Calu3 (cell line): ENCODE measurements around the gene RTL9. TPM values are rescaled to one million over a fixed set of nuclear protein-coding genes. Genes with fewer than 3 reads are reported as not detected.

Experiments
- BruUV-seq: library from RNA; stranded (reverse); fragments of 400-500 nt; replicated peaks from 2 replicates; lab custom pipeline; 2021; lab: Mats Ljungman, UMichigan
- CTCF ChIA-PET: fragments of 300-600 bp; sonication (Branson Sonifier 250); formaldehyde crosslinking; loops from one replicate; lab custom pipeline; 2022; ENCODE audit warnings: antibody characterized with exemption; lab: Charles Lee
- DNase-seq: peaks from one replicate; pipeline ENCODE4 v3.0.0; 2022
- H3K27ac Mint-ChIP-seq: one replicate; pipeline ENCODE4 v1.8.0; 2022; ENCODE audit warnings: mixed read lengths; ENCODE audit not compliant: unreplicated experiment
- H3K27me3 Mint-ChIP-seq: one replicate; pipeline ENCODE4 v1.8.0; 2022; ENCODE audit warnings: mixed read lengths; ENCODE audit not compliant: unreplicated experiment
- H3K36me3 Mint-ChIP-seq: one replicate; pipeline ENCODE4 v1.8.0; 2022; ENCODE audit warnings: mild to moderate bottlenecking, moderate library complexity, mixed read lengths; ENCODE audit not compliant: insufficient read depth, unreplicated experiment
- H3K4me1 Mint-ChIP-seq: one replicate; pipeline ENCODE4 v1.8.0; 2022; ENCODE audit warnings: mild to moderate bottlenecking, low read depth, mixed read lengths; ENCODE audit not compliant: unreplicated experiment
- H3K4me3 Mint-ChIP-seq: one replicate; pipeline ENCODE4 v1.8.0; 2022; ENCODE audit warnings: mild to moderate bottlenecking, low read depth, moderate library complexity, mixed read lengths; ENCODE audit not compliant: unreplicated experiment
- H3K9me3 Mint-ChIP-seq: one replicate; pipeline ENCODE4 v1.8.0; 2022; ENCODE audit warnings: low read depth, mixed read lengths; ENCODE audit not compliant: unreplicated experiment
- intact Hi-C: fragments of 100-400 bp; cut with micrococcal nuclease; formaldehyde crosslinking; loops from one replicate; pipeline ENCODE4 v1.10.0; 2022; ENCODE audit not compliant: unreplicated experiment
- total RNA-seq: library from RNA; stranded (reverse); gene quantifications from 2 replicates; pipeline ENCODE4 v1.2.3, GENCODE V29; 2022
- TF ChIP-seq, protein P1 (sequence below): fragments of 200-600 bp; IDR thresholded peaks from one replicate; pipeline ENCODE4 v1.8.0; 2022; ENCODE audit warnings: antibody characterized with exemption; ENCODE audit not compliant: unreplicated experiment

RTL9 gene
- total RNA-seq, 1 experiment from 2014 or later = not detected

DNA sequence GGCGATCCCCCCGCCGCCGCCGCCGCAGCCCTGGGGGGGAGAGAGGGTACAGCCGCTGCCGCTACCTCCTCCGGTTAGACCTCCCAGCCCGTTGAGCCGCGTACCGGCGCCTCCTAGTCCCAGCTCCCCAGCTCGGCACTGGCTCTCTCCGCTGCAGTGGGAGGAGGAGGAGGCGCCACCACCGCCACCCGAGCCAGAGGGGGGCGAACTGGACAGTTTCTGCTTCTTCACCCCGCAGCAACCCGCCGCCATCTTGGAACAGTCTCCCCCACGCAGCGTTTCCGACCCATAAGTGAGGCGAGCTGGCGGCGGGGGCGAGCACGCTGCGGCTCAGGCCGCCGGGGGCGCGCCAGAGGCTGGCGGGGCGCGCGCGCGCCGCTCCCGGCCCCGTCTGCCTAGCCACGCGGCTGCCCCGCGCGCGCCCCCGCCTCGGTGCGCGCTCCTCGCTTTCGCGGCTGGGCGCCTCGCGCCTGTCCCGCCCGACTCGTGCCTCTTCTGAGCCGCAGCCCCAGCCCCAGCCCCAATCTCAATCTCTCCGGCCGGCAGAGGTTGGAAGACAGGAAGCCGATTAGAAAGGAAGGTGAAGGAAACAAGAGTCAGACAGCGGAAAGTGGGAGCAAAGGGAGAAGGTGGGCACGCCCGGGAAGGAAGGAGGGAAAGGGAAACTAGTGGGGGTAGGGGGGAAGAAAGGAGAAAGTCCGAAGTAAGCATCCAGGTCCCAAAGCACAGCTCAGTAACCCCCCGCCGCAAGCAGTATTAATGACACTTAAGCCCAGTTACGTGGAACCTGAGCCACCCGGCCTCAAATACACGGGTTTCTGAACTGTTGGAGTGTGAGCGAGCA is 40.6 kb upstream of the RTL9 start, which contains the start of gene AMMECR1:
Gene AMMECR1 (minus strand): TSS at position 266 of the 844 bp plus-strand sequence. CDS start 14 bp downstream, at position 252.
- TF ChIP-seq, protein P1, sequence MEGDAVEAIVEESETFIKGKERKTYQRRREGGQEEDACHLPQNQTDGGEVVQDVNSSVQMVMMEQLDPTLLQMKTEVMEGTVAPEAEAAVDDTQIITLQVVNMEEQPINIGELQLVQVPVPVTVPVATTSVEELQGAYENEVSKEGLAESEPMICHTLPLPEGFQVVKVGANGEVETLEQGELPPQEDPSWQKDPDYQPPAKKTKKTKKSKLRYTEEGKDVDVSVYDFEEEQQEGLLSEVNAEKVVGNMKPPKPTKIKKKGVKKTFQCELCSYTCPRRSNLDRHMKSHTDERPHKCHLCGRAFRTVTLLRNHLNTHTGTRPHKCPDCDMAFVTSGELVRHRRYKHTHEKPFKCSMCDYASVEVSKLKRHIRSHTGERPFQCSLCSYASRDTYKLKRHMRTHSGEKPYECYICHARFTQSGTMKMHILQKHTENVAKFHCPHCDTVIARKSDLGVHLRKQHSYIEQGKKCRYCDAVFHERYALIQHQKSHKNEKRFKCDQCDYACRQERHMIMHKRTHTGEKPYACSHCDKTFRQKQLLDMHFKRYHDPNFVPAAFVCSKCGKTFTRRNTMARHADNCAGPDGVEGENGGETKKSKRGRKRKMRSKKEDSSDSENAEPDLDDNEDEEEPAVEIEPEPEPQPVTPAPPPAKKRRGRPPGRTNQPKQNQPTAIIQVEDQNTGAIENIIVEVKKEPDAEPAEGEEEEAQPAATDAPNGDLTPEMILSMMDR = no peak
- H3K4me3 Mint-ChIP-seq = peak within 1 kb of the TSS; percentile 97
- CTCF ChIA-PET = interaction anchor here (1.8 kb wide), 1 partner anchor 108 kb away, joined by 7 read pairs; no protein-coding TSS in a partner anchor
- H3K27ac Mint-ChIP-seq = peak within 1 kb of the TSS; percentile 96
- H3K9me3 Mint-ChIP-seq = no peaks in the 10 kb centered on the region
- peaks cover 15% of the 10 kb centered on the region for H3K4me1 Mint-ChIP-seq
- no TSS peak for BruUV-seq
- intact Hi-C loops = loop anchor here (5.0 kb wide), 4 partner anchors 36 to 156 kb away; no protein-coding TSS in a partner anchor
- peaks cover 25% of the 10 kb centered on the region for H3K36me3 Mint-ChIP-seq
- H3K27me3 Mint-ChIP-seq = no peaks in the 10 kb centered on the region
- DNase-seq = peak; percentile 84

DNA sequence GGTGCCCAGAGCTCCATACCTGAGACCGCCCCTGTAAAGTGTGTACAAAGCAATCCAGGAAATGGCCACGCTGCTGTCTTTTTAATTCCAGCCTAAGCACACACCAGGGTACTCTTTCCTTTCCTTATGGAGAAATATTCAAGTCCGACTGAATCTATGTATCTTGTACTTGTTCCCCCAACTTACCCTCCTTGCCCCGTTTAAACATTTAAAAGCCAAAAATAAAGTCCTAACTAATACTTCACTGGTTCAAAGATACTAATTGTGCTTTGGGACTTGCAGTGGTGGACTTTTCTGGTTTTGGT is 40.0 kb upstream of the RTL9 start:
- Mint-ChIP-seq H3K27ac (peak overlapping the region; percentile 96), H3K27me3 (no peaks in the 10 kb centered on the region), H3K4me1 (peaks cover 15% of the 10 kb centered on the region), H3K4me3 (peak overlapping the region; percentile 97), H3K36me3 (peaks cover 25% of the 10 kb centered on the region), H3K9me3 (no peaks in the 10 kb centered on the region)
- TF ChIP-seq, protein P1 = no peak
- CTCF ChIA-PET = interaction anchor here (1.8 kb wide), 1 partner anchor 108 kb away, joined by 7 read pairs; no protein-coding TSS in a partner anchor
- TSS peak; percentile 94 for BruUV-seq
- DNase-seq = no peak
- intact Hi-C loops = loop anchor here (5.0 kb wide), 4 partner anchors 36 to 156 kb away; no protein-coding TSS in a partner anchor

DNA sequence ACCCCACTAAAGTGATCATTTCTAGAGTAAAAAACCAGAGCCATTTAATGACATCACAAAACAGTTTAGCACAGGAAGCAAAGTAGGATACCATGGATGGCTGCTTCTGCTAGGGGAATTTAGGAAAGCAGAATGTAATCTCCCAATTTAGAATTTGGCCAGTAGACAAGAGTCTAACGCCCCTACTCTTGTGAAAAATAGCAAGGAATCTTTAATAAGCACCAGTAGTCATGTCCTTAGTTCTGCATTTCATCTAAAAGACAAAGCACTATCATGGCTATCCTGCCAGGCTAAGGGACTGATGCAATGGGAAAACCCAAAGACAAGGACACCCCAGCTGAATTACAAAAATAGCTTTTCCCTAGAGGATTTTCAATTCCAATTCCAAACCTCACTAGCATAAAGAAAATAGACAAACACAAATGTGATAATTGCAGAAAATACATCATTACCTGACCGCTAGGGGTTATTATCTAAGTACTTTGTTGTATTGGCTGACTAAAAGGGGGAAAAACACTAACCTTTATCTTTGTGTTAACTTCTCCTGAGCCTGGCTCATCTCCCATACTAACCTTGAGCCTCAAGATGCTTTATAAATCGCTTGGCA is 38.2 kb upstream of the RTL9 start:
- H3K36me3 Mint-ChIP-seq = peaks cover 25% of the 10 kb centered on the region
- no peaks in the 10 kb centered on the region for H3K9me3 Mint-ChIP-seq
- peaks cover 15% of the 10 kb centered on the region for H3K4me1 Mint-ChIP-seq
- H3K27ac Mint-ChIP-seq = no peak overlapping the region
- no peak for DNase-seq
- CTCF ChIA-PET = no interaction called here
- TF ChIP-seq, protein P1 = no peak
- H3K27me3 Mint-ChIP-seq = no peaks in the 10 kb centered on the region
- no peak overlapping the region for H3K4me3 Mint-ChIP-seq
- no TSS peak for BruUV-seq
- intact Hi-C loops = no loop called here

DNA sequence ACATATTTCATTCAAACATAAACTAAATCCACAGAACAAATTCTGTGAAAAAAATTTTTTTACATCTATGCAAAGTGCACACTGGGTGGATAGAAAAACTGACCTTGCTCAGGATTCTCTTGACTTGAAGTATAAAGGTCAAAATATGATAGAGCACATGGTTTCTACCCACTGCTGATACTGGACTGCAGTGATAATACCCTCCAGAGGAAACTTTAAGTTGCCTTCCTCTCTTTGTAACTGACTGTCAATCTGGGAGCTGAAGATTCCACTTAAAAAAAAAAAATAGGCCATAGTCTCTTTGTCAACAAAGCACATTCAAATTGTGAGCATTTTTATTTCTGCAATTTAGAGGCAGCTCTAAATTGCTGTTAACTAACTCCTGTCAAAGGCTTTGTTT is 37.6 kb upstream of the RTL9 start:
- Mint-ChIP-seq H3K4me3 (no peak overlapping the region), H3K27me3 (no peaks in the 10 kb centered on the region), H3K9me3 (peaks cover 3% of the 10 kb centered on the region), H3K4me1 (peaks cover 15% of the 10 kb centered on the region), H3K36me3 (peaks cover 25% of the 10 kb centered on the region), H3K27ac (no peak overlapping the region)
- DNase-seq = no peak
- CTCF ChIA-PET = no interaction called here
- TF ChIP-seq, protein P1 = no peak
- no TSS peak for BruUV-seq
- intact Hi-C loops = no loop called here
